Uterus (tissue), 4 donors: Measurements from ENCODE around the gene C6. TPM values are rescaled to one million over a fixed set of nuclear protein-coding genes. Genes with fewer than 3 reads are reported as not detected.

Source experiments
- DNase-seq, 2 donors: peaks; one replicate each; pipeline ENCODE4 v3.0.0-alpha.2; 2019 to 2020
- H3K27ac ChIP-seq, 2 donors: fragments of 200-600 bp; sonication (generic); 1 replicate in 1 of 2; 2 replicates in 1 of 2; pipeline ENCODE4 v1.5.1; 2016 to 2018
- H3K27me3 ChIP-seq, 2 donors: fragments of 200-600 bp; sonication (generic); one replicate each; pipeline ENCODE4 v1.5.1; 2018 to 2019; ENCODE audit warnings: control low read depth in 1 of 2
- H3K36me3 ChIP-seq, 2 donors: fragments of 200-600 bp; sonication (generic); one replicate each; pipeline ENCODE4 v1.5.1; 2019; ENCODE audit warnings: control low read depth in 1 of 2
- H3K4me1 ChIP-seq, 2 donors: fragments of 200-600 bp; sonication (generic); one replicate each; pipeline ENCODE4 v1.5.1; 2018 to 2019; ENCODE audit warnings: control low read depth in 1 of 2
- H3K4me3 ChIP-seq, 2 donors: fragments of 200-600 bp; sonication (generic); 1 replicate in 1 of 2; 2 replicates in 1 of 2; pipeline ENCODE4 v1.5.1; 2018 to 2019; ENCODE audit warnings: mild to moderate bottlenecking in 1 of 2
- H3K9me3 ChIP-seq, 2 donors: fragments of 200-600 bp; sonication (generic); one replicate each; pipeline ENCODE4 v1.5.1; 2019; ENCODE audit warnings: control low read depth in 1 of 2
- CTCF ChIP-seq, 4 experiments: fragments of 200-600 bp in 2 of 4; fragments of 450-650 bp in 2 of 4; sonication (generic) in 2 of 4; IDR thresholded peaks; one replicate each; pipeline ENCODE4 v1.5.1; 2016 to 2019; ENCODE audit warnings: antibody characterized with exemption in 4 of 4, mild to moderate bottlenecking in 2 of 4, moderate library complexity in 1 of 4
- POLR2A ChIP-seq, 2 donors: fragments of 450-650 bp; IDR thresholded peaks; one replicate each; pipeline ENCODE4 v1.6.1; 2016; ENCODE audit warnings: antibody characterized with exemption in 2 of 2, mild to moderate bottlenecking in 1 of 2, moderate library complexity in 1 of 2
- intact Hi-C: fragments of 100-400 bp; cut with DNase I; formaldehyde crosslinking; loops from one replicate; pipeline ENCODE4 v1.15.1; 2023; ENCODE audit warnings: low total_unique reads
- total RNA-seq, 4 donors: library from RNA; depleted of rRNA in 3 of 4; stranded (reverse); fragments of >200 nt in 3 of 4; gene quantifications; one replicate each; pipeline versions ENCODE4 v1.1.0 to v1.2.4, GENCODE V29; 2014 to 2023
- donor health status: DM: yes; HTN: yes; CAD: no.

C6 gene
- total RNA-seq, 4 donors from 2014 or later: 2.0 to 3.5 (median 3.5) TPM; not detected in 1

GRCh38 chr5:41157272-41157894 lies 55.9 kb downstream of the C6 start:
- TF ChIP-seq POLR2A (IDR thresholded peaks at IDR 0.05) (no peak), CTCF (IDR thresholded peaks at IDR 0.05) (no peak)
- Histone ChIP-seq H3K4me3 (no peak overlapping the region), H3K4me1 (no peaks in the 10 kb centered on the region), H3K9me3 (no peaks in the 10 kb centered on the region), H3K36me3 (no peaks in the 10 kb centered on the region), H3K27ac (no peak overlapping the region), H3K27me3 (no peaks in the 10 kb centered on the region)
- intact Hi-C loops: no loop called here
- no peak for DNase-seq

GRCh38 chr5:41156739-41157138 lies 56.6 kb downstream of the C6 start:
- Histone ChIP-seq H3K4me1 (no peaks in the 10 kb centered on the region), H3K27ac (no peak overlapping the region), H3K4me3 (no peak overlapping the region)

GRCh38 chr5:41154491-41154890 lies 58.8 kb downstream of the C6 start:
- Histone ChIP-seq H3K4me1 (no peaks in the 10 kb centered on the region), H3K9me3 (no peaks in the 10 kb centered on the region), H3K27ac (no peak overlapping the region), H3K36me3 (no peaks in the 10 kb centered on the region), H3K4me3 (no peak overlapping the region), H3K27me3 (no peaks in the 10 kb centered on the region)
- TF ChIP-seq CTCF (IDR thresholded peaks at IDR 0.05) (no peak), POLR2A (IDR thresholded peaks at IDR 0.05) (no peak)
- no peak for DNase-seq
- intact Hi-C loops: no loop called here

More at GRCh38 chr5:41156739-41157138, 56.6 kb downstream of the C6 start:
- intact Hi-C loops: no loop called here
- Histone ChIP-seq H3K9me3 (no peaks in the 10 kb centered on the region), H3K36me3 (no peaks in the 10 kb centered on the region), H3K27me3 (no peaks in the 10 kb centered on the region)
- DNase-seq: no peak
- TF ChIP-seq POLR2A (IDR thresholded peaks at IDR 0.05) (no peak), CTCF (IDR thresholded peaks at IDR 0.05) (no peak)

- Histone ChIP-seq H3K9me3 (no peaks in the 10 kb centered on the region), H3K36me3 (no peaks in the 10 kb centered on the region), H3K27me3 (no peaks in the 10 kb centered on the region), H3K4me3 (no peak overlapping the region), H3K4me1 (no peaks in the 10 kb centered on the region), H3K27ac (no peak overlapping the region)
- intact Hi-C loops: no loop called here
- no peak for TF ChIP-seq POLR2A (IDR thresholded peaks at IDR 0.05)
- no peak for TF ChIP-seq CTCF (IDR thresholded peaks at IDR 0.05)
- peak; percentile 19 to 30 for DNase-seq
These were observed 61.8 kb downstream of the C6 start for GRCh38 chr5:41151564-41151963.

- H3K9me3 ChIP-seq: no peaks in the 10 kb centered on the region
- H3K27ac ChIP-seq: no peak overlapping the region
- no peak for TF ChIP-seq POLR2A (IDR thresholded peaks at IDR 0.05)
- no peak for TF ChIP-seq CTCF (IDR thresholded peaks at IDR 0.05)
- no peaks in the 10 kb centered on the region for H3K4me1 ChIP-seq
- peak in 1 of 2 donors; percentile 24 for DNase-seq
- H3K36me3 ChIP-seq: no peaks in the 10 kb centered on the region
- H3K4me3 ChIP-seq: no peak overlapping the region
- H3K27me3 ChIP-seq: no peaks in the 10 kb centered on the region
- intact Hi-C loops: no loop called here
These were observed 64.9 kb downstream of the C6 start for GRCh38 chr5:41148448-41148847.
